ENCODE data around the gene INTS6.

GRCh38 chr13:51359352-51359751, 93.5 kb downstream of the INTS6 start:
- TF ChIP-seq POLR2A (IDR thresholded peaks at IDR 0.05; ENCODE audit: low read depth, low read length) (no peak), ELK1 (IDR thresholded peaks at IDR 0.05; ENCODE audit: borderline replicate concordance, low read depth, low read length) (no peak), CTCF (conservative IDR thresholded peaks at IDR 0.05; ENCODE audit: low read depth, low read length) (no peak), CEBPB (IDR thresholded peaks at IDR 0.05; ENCODE audit: low read depth, low read length) (no peak), BHLHE40 (IDR thresholded peaks at IDR 0.05; ENCODE audit: low read depth, low read length) (no peak)
